HG02870 (cell line): ENCODE measurements around the gene KCNMA1.
"Not testable (repeated sequence)": the region's sequence is repeated elsewhere in the genome, so short reads cannot be mapped to it uniquely, and the experiment has no call there.

ENCODE experiments used
- ATAC-seq: cut with Tn5 transposase; IDR thresholded peaks from one replicate; pipeline ENCODE4 v1.9.1; 2021; ENCODE audit warnings: mild to moderate bottlenecking, moderate library complexity; ENCODE audit not compliant: unreplicated experiment

KCNMA1 gene

DNA sequence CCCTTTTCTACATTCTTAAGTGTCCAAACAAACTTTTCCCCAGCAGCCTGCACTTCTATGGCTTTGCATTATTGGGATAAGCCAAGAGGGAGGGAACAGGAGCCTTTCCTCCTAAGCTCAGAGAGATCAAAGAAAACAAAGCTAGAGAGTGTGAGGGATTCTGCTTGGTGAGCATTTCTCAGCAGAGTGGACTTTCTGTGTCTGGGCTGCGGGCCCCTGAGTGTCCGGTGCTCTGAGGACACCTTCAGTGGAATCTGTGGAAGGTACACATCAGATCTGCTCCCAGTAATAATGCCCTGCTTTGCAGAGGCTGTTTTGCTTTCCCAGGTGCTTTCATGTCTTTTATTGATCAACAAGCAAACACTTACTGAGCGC, 50.2 kb downstream of the KCNMA1 start:
- ATAC-seq: no peak

DNA sequence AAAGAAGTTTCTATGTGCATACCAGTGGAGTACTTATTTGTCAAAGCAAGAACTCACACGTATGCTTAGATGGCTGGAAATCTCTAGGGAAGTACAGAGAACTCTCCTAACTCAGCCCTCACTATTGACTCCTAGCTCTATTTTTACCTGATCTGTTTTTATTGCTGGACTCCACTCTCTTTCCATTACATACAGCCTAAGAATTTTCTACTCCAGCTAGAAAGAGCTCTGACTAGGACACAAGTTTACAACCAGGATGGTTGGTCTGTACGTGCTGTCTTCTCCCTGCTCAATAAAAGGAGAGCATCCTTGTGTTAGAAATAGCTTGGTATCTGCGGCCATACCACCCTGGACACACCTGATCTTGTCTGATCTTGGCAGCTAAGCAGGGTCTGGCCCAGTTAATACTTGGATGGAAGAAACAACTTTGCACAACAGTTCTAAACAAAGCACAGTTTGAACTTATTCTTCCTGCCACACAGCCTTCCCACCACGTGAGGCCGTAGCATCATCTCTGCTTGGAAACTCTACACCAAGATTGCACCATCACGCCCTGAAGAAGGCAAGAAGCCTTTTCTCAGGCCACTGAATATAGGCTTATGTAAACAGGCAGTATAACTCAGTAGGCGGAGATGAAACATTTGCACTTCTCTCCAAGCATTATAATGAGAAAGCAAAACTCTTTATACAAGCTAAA, 50.7 kb downstream of the KCNMA1 start:
- no peak for ATAC-seq

DNA sequence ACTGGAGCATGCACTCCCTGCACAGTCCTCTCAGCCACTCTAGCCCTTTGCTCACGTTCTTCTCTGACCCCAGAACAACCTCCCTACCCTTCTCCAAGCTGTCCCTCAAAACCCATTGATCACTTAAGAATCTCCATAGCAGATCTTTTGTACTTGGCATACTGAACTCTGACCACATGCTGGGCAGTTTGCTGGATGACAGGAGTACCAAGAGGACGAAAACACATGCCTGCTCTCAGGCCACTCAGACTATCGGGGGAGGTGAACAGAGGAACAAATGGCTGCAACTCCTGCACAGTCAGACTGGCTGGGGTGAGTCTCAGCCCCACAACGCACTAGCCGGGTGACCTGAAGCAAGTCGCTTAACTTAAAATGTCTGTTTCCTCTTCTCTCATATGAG, 52.7 kb downstream of the KCNMA1 start:
- ATAC-seq: no peak

DNA sequence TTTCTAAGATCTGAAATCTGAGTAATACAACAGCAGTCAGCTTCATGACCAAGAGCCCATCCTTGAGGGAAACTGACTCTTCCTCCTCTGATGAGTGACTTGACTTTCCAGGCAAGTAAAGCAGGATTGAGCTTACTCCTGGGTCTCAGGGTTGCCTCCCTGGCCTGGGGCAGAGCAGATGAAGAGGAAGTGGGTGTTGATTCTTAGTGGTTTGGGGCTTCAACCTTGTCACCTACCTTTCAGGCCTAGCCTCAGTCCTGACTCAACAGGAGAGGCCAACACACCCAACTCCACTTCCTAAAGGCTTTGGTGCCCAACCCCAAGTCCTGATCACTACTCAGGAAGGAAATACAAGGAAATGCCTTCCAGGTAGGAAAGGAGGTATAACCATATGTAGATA, 54.1 kb downstream of the KCNMA1 start:
- ATAC-seq: no peak

DNA sequence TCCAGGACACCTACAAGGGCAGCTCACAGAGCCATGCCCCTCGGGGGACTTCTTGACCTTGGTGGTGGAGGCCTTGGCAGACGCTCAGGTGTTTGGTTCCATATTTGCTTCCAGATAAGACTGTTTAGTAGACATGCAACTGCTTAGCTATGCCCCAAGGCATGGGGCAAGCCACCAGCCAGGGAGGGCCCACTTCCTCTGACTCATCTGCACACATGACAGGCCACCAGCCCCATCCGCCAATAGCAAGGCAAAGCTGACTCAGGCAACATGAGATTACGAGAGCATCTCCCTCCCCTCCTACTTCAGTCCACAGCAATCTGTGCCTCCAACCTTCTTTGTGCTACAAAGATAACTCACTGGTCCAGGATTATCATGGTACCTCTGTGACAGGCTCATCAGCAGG, 54.9 kb downstream of the KCNMA1 start:
- ATAC-seq: no peak

DNA sequence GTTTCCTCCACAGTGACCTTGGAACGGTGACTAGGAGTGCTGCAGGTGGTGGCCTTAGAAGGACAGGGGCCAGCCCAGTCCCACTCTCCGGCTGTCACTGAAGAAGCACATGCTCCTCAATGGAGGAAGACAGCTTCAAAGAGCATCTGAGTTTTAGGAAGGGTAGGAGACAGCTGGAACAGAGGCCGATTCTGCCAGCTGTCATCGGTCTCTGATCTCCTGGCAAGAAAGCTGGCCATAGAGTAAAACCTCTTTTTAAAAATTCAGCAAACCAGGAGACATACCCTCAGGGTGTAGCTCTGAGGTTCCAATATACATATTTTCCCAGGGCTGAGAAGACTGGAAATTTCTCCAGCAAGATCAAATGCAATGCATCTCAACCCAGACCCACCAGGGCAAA, 55.9 kb downstream of the KCNMA1 start:
- no peak for ATAC-seq

DNA sequence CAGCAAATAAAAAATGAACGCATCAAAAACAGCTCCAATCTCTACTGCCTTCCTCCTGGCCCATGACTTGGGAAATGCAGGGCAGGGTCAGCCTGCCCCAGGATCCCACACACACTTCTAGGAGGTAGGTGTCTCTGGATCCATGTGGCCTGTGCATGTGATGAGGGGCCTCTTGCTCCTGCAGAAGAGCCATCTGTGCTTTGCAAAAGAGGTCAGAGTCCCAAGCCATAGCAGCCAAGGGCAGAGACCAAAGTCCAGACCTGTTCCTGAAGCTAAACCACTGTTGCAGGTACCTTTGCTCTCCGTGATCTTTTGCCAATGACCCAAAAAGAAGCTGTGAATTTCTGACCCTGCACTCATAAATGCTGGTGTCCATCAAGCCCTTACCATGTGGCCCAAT, 57.1 kb downstream of the KCNMA1 start:
- ATAC-seq: no peak

DNA sequence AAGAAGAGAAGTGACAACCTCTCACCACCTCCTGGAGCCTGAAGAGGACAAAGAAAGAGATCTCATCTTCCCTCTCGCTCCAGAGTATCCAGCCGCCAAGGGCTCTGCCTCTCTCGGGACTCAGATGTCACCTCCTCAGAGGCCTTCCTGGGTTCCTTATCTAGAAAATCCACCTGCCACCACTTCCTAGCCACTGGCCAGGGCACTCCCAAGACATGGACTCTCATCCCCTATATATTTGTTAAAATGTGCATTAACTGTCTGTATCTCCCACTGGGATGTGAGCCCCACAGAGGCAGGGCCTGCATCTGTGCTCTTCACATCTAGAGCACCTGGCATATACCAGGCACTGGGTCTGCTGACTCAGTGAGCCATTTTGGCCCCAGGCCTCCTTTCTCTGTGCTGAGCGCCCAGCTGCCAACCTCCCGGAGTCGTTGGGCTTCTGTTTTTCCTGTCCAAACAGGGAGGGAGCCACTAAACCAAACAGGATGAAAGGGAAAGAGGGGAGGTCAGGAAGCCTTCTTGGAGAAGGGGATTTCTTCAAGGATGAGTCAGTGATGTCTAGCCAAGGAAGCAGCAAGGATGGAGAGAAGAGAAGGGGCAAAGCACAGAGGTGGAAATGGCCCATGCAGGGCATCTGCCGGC, 58.9 kb downstream of the KCNMA1 start:
- no peak for ATAC-seq

DNA sequence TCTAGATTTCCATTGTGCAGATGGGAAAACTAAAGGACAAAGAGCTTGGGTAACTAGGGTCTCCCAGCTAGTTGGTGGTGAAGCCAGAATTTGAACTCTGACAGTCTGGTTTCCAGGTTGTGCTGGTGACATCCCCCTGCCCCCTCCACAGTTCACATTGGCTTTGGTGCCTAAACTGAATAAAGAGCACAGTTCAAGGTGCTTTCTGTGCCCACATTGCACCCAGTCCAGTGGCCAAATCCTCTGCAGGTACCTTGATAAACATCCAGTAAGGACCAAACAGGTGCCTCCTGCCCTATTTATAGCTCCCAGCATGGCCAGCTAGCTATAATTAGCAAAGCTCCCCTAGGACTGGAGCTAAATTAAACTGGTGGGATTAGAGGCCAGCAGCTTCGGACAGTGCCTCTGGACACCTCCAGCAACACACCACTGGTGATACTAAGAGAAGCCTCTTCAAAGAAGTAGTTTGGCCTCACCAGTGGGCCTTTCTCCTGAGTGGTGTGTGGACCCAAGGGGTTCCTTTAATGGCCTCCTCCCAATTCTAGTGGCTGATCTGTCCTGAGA, 59.9 kb downstream of the KCNMA1 start:
- no peak for ATAC-seq

DNA sequence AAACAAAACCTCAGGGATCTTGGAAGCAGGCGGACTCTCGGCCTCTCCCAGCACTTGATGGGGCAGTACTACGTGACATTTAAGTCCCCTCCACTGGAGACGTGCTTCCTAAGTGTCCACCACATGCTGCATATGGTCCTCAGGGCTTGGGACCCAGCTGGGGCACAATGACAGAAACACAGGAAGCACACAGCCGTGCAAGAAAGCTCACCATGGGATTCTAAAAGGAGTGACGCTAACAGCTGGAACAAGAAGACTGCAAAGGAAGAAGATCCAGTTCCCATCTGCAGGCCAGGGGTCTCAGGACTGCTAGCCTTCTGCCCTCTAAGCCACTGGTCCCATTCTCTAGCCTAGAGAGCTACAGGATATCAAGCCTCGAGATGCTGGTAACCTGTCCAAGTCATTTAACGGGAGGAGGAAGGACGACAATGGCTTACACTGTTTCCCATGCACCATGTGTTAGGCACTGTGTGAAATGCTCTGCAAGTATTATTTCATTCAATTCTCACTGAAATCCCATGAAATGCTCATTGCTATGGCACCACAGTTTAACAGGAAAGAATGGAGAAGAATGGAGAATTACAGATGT, 61.1 kb downstream of the KCNMA1 start:
- ATAC-seq: no peak

DNA sequence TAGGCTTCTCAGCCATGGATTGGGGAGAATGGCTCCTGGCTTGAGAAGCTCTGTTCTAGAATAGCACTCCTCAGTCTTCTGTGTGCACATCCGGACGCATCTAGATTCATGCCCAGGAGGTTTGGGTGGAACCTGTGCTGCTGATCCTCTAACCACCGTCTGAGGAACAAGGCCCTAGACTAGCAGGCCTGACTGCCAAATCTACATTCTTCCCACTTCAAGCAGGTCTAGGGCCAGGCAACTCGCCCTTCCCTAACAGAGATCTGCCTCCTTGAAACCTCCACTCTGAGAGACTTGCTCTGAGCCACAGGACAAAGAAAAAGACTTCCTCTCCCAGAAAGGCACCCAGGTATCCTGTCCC, 61.6 kb downstream of the KCNMA1 start:
- no peak for ATAC-seq

DNA sequence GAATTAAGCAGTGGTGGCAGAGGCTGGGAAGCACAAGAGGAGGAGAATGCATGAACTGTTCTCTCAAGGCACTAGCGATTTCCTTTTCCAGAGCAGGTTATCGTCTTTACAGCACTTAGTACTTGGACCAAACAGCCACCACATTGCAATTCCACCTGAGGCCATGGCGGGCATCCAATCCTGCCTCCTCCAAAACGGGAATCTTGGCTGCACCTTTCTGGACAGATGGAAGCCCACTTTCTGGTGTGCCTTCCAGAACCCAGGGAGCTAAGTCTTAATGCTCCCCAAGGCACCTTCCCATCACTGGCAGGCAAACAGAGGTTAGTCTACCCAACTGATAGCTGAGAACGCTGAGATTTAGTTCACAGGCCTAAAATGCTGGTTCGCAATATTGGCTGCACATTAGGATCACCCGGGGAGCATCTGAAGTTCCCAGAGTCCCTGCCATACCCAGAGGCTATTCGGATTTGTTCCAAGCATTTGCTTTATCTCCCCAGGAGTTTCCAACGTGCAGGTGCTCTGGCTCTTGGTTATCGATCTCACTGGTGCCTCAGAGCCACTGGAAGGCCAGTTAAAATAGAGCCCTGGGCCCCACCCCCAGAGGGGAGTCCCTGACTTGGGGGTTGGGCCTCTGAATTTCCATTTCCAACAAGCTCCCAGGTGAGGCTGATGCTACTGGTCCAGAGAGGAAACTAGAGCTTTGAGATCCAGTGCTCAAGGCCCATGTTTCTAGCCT, 62.2 kb downstream of the KCNMA1 start:
- no peak for ATAC-seq

DNA sequence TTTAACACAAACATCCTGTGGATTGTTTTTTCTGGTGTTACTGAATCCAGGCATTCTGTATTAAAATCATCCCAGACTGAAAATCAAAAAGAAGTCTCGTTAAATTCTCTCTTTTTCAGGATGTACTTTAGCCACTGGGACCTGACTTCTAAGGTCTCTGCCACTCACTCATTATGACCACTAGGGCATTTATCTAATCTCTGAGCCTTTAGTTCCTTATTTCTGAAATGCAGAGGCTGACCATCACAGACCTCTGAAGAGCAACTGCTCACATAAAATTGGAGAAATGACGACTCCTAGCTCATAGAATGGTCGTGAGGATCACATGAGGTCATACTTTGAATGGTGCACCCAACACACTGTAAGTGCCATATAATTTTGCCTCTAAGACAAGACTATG, 63.2 kb downstream of the KCNMA1 start:
- no peak for ATAC-seq

DNA sequence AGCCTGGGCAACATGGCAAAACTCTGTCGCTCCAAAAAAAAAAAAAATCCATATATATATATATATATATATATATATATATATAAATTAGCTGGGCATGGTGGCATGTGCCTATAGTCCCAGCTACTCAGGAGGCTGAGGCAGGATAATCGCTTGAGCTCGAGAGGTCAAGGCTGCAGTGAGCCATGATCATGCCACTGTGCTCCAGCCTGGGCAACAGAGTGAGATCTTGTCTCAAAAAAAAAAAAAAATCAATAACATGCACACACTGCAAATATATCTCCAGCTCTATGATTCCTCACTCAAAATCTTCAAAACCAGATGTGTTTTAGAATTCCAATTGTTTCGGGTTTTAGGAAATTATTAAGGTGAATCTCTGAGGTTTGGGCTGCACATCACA, 65.1 kb downstream of the KCNMA1 start:
- not testable (repeated sequence) for ATAC-seq

DNA sequence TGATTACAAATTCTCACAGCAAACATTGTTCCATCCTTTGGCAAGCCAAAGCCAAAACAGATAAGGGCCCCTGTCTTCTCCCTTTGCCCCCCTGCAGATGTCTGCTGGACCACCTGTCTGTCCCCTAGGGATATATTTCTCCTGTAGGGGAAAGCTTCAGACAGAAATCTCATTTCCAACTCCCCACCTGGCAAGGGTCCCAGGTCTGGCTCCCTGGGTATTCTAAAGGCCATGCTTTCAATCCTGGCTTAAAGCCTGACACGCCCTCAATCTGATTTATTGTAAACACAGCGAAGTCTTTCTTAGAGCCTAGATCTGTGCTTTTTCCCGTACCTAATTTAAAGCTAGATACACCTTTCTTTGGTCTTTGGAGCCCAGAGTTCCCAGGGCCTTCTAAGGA, 66.1 kb downstream of the KCNMA1 start:
- ATAC-seq: no peak

DNA sequence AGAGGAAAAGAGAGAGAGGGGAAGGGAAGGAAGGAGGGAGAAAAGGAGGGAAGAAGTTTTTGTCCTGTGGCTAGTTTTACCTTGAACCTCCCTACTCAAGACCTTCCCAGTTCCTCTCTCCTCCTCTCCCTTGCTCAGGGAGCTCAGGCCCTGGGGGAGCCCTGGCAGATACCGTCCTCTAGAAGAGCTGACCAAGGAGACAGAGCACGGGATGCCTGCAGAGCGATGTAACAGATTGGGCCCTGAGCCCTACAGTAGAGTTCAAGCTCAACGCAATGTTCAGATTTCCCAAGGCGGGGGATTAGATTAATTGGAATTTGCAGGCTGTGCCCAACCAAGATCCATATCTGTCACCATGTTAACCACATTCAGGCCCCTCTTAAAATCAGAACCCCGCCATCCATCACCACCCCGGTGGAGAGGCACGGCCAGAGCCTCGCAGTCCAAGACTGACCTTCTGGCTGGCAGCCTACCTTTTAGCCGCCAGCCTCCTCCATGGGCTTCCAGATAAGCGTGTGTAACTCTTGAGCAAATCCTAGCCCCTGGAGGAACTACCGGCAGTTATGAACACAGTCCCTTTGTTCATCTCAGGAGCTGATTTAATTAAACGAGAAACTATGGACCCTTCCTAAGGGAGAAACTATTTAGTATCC, 70.6 kb downstream of the KCNMA1 start:
- ATAC-seq: no peak

DNA sequence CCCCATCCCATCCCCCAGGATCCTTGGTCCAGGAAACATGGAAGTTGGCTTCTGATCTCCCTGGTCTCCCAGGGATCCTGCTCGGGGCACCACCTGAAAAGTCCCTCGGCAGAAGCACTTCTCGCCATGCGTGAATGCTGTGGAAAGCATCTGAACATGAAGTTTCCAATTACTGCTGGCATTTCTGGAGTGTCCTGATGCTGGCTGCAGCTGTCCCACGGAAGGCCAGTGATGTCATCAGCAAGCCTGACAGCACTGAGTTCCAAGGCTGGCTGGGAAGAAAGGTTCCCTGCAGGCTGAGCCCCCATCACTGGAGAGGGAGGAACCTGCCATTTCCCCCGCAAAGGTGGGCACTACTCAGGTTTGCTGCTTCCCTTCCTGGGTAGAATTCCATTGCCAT, 71.4 kb downstream of the KCNMA1 start:
- no peak for ATAC-seq

DNA sequence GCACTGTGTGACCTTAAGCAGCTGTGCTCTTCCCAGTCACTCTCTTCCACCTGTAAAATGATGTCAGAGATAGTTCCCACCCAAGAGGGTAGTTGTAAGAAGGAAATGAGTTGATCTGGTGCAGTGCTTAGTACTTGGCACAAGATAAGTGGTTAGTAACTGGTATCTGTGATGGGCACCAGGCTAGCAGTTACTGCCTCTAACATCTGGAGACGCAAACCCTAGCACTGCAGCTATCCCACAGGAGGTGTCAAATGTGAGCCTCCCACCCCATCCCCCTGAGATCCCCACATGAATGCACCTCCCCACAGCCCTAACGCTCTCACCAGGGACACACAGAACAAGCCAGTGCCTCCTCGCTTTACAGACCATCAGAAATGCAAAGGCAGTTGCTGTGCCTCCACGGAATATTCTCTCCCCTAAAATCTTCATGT, 72.0 kb downstream of the KCNMA1 start:
- no peak for ATAC-seq

DNA sequence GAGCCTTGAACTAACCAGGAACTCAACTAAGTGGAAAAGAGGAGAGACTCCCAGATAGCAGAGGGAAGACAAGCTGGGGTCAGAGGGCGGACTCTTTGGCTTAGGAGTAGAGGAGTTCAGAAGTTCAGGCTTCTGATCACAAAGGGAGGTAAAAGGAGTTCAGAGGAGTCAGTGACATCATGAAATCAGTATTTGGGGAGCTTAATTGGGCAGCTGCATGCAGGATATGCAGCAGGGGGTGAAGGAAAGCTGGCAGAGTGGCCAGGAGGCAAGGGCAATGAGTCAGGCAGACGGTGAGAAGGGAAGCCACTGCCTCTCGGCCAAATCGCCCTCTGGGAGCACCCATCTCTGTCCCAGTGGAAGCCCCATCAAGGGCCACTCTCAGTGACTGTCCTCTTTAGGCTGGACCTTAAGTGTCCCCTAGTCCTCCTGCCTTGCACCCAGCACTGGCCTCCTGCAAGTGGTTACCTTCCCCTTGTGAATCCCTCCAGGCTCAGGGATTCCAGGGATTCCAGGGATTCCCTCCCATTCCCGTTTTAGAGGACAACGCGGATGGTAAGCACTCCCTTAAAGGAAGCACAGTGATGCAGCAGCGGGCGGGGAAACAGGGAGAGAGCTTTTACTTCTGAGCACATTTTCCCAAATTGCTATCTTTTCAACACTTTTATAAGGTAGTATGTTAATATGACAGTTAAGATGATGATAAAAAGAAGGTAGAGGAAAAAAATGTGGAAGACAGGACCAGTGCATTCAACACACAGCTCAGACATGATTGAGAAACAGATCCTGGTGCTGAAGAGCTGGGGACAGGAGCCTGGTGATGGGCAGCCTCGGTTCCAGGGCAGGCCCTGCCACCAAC, 72.6 kb downstream of the KCNMA1 start:
- ATAC-seq: no peak

DNA sequence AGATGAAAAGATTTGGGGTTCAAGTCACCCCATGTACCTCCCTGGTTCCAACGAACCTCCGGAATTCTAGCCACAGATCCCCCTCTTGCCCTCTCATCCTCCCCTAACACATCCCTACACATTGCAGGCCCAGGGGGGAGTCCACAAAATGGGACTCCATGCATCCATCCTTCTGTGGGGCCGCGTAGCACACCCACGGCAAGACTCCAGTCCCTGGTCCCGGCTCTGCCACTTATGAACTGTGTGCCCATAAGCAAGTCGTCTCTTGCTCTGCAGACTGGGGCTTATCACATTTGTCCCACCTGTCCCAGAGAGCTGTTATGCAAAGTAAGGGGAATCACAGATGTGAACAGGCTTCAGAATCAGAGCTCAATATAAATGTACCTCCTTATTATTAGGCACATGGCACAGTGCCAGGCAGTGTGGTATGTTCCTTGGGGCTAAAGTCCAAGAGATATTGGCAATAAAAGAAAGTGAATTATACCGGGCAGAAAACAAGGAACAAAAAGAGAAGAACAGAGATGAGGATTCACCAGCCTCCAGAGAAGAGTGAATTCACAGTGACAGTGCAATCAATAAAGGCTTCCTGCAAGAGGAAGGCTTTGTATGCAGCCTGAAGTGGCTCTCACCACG, 73.9 kb downstream of the KCNMA1 start:
- ATAC-seq: no peak
